Activated CD8-positive, alpha-beta T cell treated with anti-CD3 and anti-CD28 coated beads for 36 hours (primary cell): ENCODE results near the gene AMOTL1. TPM values are rescaled to one million over a fixed set of nuclear protein-coding genes. Genes with fewer than 3 reads are reported as not detected.

Experiments used
- ATAC-seq: fragments of 200-7000 bp; cut with Tn5 transposase; one replicate; pipeline ENCODE4 v1.10.0; 2021; ENCODE audit warnings: mild to moderate bottlenecking, moderate library complexity
- CTCF ChIA-PET: fragments of 350-600 bp; sonication (Branson Sonifier 250); formaldehyde crosslinking; loops from one replicate; lab custom pipeline; 2021; ENCODE audit warnings: antibody characterized with exemption; lab: Charles Lee
- POLR2A ChIA-PET: fragments of 350-600 bp; sonication (Branson Sonifier 250); formaldehyde crosslinking; loops from one replicate; lab custom pipeline; 2021; ENCODE audit warnings: antibody characterized with exemption; lab: Charles Lee
- DNase-seq: peaks from one replicate; pipeline ENCODE4 v3.0.0-alpha.2; 2020
- H3K27ac Mint-ChIP-seq: one replicate; pipeline ENCODE4 v1.8.0; 2021; ENCODE audit warnings: mild to moderate bottlenecking, mixed read lengths
- H3K27me3 Mint-ChIP-seq: one replicate; pipeline ENCODE4 v1.8.0; 2021; ENCODE audit warnings: mixed read lengths
- H3K36me3 Mint-ChIP-seq: one replicate; pipeline ENCODE4 v1.8.0; 2021; ENCODE audit warnings: low read depth, mixed read lengths
- H3K4me1 Mint-ChIP-seq: one replicate; pipeline ENCODE4 v1.8.0; 2021; ENCODE audit warnings: low read depth, mixed read lengths
- H3K4me3 Mint-ChIP-seq: one replicate; pipeline ENCODE4 v1.8.0; 2021; ENCODE audit warnings: mild to moderate bottlenecking, moderate library complexity, mixed read lengths
- H3K9me3 Mint-ChIP-seq: one replicate; pipeline ENCODE4 v1.8.0; 2021; ENCODE audit warnings: mixed read lengths
- CTCF ChIP-seq: fragments of 200-600 bp; IDR thresholded peaks from one replicate; pipeline ENCODE4 v1.8.0; 2022; ENCODE audit warnings: antibody characterized with exemption, mild to moderate bottlenecking
- intact Hi-C: fragments of 100-400 bp; cut with micrococcal nuclease; formaldehyde crosslinking; loops from one replicate; pipeline ENCODE4 v1.10.0; 2022
- total RNA-seq, 2 experiments: library from RNA; stranded (reverse); gene quantifications; one replicate each; pipeline ENCODE4 v1.2.3, GENCODE V29; 2021

The AMOTL1 gene
- total RNA-seq, 2 experiments from 2014 or later: 1.5 to 1.7 TPM

DNA sequence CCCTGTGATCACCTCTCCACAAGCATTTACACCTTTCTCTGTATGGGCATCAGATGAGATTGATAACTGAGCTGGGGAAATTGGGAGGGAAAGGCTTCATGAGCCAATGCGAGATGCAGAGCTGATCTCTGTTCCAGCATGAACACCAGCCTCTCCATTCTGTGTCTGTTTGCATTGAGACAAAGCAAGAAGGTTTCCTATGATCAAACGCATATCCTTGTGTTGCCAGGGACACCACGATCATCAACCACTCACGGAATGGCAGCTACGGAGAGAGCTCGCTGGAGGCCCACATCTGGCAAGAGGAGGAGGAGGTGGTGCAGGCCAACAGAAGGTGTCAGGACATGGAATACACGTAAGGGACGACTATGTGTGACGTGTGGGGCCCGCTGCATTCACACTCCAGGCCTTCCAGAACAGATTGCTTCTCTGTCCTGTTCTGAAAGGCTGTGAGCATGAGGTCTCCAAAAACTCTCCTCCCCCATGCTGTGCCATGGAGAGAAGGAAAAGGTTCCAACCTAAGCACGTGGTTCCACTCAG is 96.4 kb downstream of the AMOTL1 start:
- no peaks in the 10 kb centered on the region for H3K4me1 Mint-ChIP-seq
- no peak overlapping the region for H3K27ac Mint-ChIP-seq
- no peak overlapping the region for H3K4me3 Mint-ChIP-seq
- no peaks in the 10 kb centered on the region for H3K9me3 Mint-ChIP-seq
- H3K27me3 Mint-ChIP-seq: no peaks in the 10 kb centered on the region
- intact Hi-C loops: no loop called here
- ChIA-PET CTCF (interaction anchor here (1.0 to 1.4 kb wide), 2 partner anchors 8 to 9 kb away, joined by 3 to 5 read pairs; no protein-coding TSS in a partner anchor), POLR2A (no interaction called here)
- H3K36me3 Mint-ChIP-seq: no peaks in the 10 kb centered on the region
- no peak for ATAC-seq
- no peak for DNase-seq
- no peak for TF ChIP-seq CTCF

- no peak overlapping the region for H3K27ac Mint-ChIP-seq
- POLR2A ChIA-PET: no interaction called here
- intact Hi-C loops: no loop called here
These were observed 98.2 kb downstream of the AMOTL1 start for GRCh38 chr11:94866231-94866822.

DNA sequence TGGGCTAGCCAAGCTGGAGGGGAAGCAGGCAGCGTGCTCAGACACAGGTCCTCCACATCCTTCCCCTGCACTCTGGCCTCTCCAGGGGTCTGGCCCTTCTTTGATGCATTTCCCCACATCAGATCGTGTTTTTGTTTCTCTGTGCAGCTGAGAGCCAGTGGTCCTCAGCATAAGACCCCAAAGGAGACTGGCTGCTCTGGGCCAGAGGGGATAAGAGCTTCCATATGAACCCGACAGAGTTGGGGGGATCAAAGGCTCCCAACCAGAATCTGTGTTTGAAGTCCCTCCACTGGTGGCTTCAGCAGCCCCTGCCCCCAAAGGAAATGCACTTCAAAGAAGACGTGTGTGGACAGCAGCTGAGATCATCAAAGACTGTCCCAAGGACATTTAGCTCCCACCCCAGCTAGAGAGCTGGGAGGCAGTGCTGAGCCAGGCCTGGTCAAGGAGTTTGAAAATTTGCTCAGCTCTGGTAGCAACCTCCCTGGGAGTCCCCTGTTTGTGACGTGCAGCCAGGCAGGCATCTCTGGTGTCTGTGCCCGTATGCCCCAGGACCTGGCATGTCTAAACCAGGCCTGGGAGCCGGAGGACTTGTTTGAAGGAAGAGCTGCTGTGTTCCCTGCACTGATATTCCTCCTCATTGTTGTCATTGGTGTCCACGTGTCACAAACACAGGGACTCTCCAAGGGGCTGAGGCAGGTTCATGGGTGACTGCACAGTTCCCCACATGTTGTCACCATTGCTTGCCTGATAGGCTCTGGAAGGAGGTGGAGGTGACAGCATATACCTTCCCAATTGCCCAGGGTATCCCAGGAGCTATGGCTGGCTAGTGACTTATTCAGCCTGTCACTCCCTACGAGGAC is 99.0 kb downstream of the AMOTL1 start:
- H3K27me3 Mint-ChIP-seq: no peaks in the 10 kb centered on the region
- ATAC-seq: no peak
- no peaks in the 10 kb centered on the region for H3K36me3 Mint-ChIP-seq
- no peaks in the 10 kb centered on the region for H3K4me1 Mint-ChIP-seq
- H3K27ac Mint-ChIP-seq: no peak overlapping the region
- H3K9me3 Mint-ChIP-seq: no peaks in the 10 kb centered on the region
- no peak for DNase-seq
- POLR2A ChIA-PET: no interaction called here
- CTCF ChIA-PET: interaction anchor here (1.1 kb wide), 1 partner anchor 9 kb away, joined by 4 read pairs; no protein-coding TSS in a partner anchor
- H3K4me3 Mint-ChIP-seq: no peak overlapping the region
- no peak for TF ChIP-seq CTCF
- intact Hi-C loops: no loop called here

More at GRCh38 chr11:94866231-94866822, 98.2 kb downstream of the AMOTL1 start:
- Mint-ChIP-seq H3K9me3 (no peaks in the 10 kb centered on the region), H3K27me3 (no peaks in the 10 kb centered on the region), H3K4me3 (no peak overlapping the region), H3K36me3 (no peaks in the 10 kb centered on the region), H3K4me1 (no peaks in the 10 kb centered on the region)
- CTCF ChIA-PET: no interaction called here
- no peak for DNase-seq
- TF ChIP-seq CTCF: no peak
- ATAC-seq: no peak

DNA sequence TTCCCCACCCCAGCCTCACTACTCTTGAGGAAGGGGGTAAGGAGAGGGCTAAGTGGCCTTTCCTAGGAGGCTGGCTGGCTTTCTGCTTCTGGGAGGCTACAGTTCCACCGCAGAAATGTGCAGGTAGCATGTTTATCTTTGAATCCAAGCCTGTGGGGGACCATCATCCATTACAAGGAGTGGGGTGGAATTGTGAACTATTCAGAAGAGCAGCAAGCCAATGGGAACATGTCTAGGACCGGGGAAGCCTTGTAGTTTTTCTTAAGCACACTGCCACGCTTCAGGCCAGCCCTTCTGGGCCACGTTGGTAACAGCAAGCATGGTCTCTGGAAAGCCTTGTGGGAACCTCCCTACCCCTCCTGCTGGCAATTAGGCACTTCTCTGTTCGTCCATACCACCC is 100.3 kb downstream of the AMOTL1 start:
- no peak overlapping the region for H3K4me3 Mint-ChIP-seq
- H3K27ac Mint-ChIP-seq: no peak overlapping the region
- TF ChIP-seq CTCF: no peak
- POLR2A ChIA-PET: no interaction called here
- DNase-seq (no peak), ATAC-seq (no peak)
- CTCF ChIA-PET: interaction anchor here (1.1 kb wide), 1 partner anchor 8 kb away, joined by 4 read pairs; no protein-coding TSS in a partner anchor
- H3K27me3 Mint-ChIP-seq: no peaks in the 10 kb centered on the region
- no peaks in the 10 kb centered on the region for H3K9me3 Mint-ChIP-seq
- intact Hi-C loops: no loop called here
- H3K36me3 Mint-ChIP-seq: no peaks in the 10 kb centered on the region
- no peaks in the 10 kb centered on the region for H3K4me1 Mint-ChIP-seq

DNA sequence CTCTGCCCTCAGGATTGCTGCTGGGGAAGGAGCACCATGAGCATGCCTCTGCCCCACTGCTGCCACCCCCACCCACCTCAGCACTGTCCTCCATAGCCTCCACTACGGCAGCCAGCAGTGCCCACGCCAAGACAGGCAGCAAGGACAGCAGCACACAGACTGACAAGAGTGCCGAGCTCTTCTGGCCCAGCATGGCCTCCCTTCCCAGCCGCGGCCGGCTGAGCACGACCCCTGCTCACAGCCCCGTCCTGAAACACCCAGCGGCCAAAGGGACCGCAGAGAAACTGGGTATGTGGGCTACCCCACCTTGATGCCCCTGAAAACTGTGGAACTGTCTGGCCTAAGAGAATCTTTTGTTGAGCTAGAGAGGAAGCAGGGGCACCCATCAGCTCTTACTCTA is 101.0 kb downstream of the AMOTL1 start:
- Mint-ChIP-seq H3K27ac (no peak overlapping the region), H3K36me3 (no peaks in the 10 kb centered on the region), H3K27me3 (no peaks in the 10 kb centered on the region), H3K4me1 (no peaks in the 10 kb centered on the region), H3K9me3 (no peaks in the 10 kb centered on the region), H3K4me3 (no peak overlapping the region)
- DNase-seq (no peak), ATAC-seq (no peak)
- CTCF ChIA-PET: no interaction called here
- POLR2A ChIA-PET: no interaction called here
- intact Hi-C loops: no loop called here
- TF ChIP-seq CTCF: no peak
